Measurements from ENCODE around the gene AKAP8. TPM values are rescaled to one million over a fixed set of nuclear protein-coding genes. Genes with fewer than 3 reads are reported as not detected.

Gene AKAP8
- total and polyA plus RNA-seq, 2 experiments from 2014 or later: 18.6 to 22.9 TPM

DNA sequence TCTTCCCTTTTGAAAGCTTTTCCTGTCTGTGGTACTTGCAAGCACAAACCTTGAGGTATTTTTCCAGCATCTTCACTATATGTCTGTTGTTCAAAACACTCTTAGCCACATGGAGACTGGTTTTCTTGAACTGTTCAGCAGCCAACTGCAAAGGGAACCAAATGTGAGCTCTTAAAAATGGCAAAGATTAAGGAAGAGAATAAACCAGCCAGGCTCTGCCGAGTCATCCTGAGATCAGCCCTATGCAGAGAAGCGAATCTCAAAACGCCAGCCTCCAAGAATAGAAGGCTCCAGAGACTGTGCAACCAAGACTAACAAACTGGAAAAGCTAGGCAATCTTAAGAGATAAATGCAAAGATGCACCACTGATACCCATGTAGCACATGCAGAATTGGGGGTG, 20.7 kb downstream of the AKAP8 start:
- H3K9me3 ChIP-seq (ENCODE audit: low read depth): no peaks in the 10 kb centered on the region
- no peak for TF ChIP-seq EZH2phosphoT487 (IDR thresholded peaks at IDR 0.05; ENCODE audit: low read depth, severe bottlenecking, unreplicated experiment)
- no peak for TF ChIP-seq EZH2 (IDR thresholded peaks at IDR 0.05; ENCODE audit: borderline replicate concordance)
- TF ChIP-seq, protein P1, sequence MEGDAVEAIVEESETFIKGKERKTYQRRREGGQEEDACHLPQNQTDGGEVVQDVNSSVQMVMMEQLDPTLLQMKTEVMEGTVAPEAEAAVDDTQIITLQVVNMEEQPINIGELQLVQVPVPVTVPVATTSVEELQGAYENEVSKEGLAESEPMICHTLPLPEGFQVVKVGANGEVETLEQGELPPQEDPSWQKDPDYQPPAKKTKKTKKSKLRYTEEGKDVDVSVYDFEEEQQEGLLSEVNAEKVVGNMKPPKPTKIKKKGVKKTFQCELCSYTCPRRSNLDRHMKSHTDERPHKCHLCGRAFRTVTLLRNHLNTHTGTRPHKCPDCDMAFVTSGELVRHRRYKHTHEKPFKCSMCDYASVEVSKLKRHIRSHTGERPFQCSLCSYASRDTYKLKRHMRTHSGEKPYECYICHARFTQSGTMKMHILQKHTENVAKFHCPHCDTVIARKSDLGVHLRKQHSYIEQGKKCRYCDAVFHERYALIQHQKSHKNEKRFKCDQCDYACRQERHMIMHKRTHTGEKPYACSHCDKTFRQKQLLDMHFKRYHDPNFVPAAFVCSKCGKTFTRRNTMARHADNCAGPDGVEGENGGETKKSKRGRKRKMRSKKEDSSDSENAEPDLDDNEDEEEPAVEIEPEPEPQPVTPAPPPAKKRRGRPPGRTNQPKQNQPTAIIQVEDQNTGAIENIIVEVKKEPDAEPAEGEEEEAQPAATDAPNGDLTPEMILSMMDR (IDR thresholded peaks at IDR 0.05; ENCODE audit: poor library complexity): no peak
- DNase-seq (ENCODE audit: low spot score): no peak
- H3K4me3 ChIP-seq: no peak overlapping the region
- H2AFZ ChIP-seq: no peak overlapping the region
- no peaks in the 10 kb centered on the region for H3K79me2 ChIP-seq
- no peak overlapping the region for H3K27ac ChIP-seq
- H3K36me3 ChIP-seq (replicated peaks; ENCODE audit: insufficient read depth, low read depth): no peaks in the 10 kb centered on the region
- H3K4me1 ChIP-seq (ENCODE audit: insufficient read depth): no peaks in the 10 kb centered on the region
- no peaks in the 10 kb centered on the region for H3K9me2 ChIP-seq (replicated peaks; ENCODE audit: insufficient read depth)
- 100% methylated on average over 3 of the region's 3 CpGs for WGBS (ENCODE audit: low lambda C conversion rate, missing lambda C conversion rate)
- H3K27me3 ChIP-seq: no peaks in the 10 kb centered on the region
- H4K20me1 ChIP-seq (ENCODE audit: insufficient read depth, poor library complexity, severe bottlenecking): no peaks in the 10 kb centered on the region
- no peak overlapping the region for H3K4me2 ChIP-seq

DNA sequence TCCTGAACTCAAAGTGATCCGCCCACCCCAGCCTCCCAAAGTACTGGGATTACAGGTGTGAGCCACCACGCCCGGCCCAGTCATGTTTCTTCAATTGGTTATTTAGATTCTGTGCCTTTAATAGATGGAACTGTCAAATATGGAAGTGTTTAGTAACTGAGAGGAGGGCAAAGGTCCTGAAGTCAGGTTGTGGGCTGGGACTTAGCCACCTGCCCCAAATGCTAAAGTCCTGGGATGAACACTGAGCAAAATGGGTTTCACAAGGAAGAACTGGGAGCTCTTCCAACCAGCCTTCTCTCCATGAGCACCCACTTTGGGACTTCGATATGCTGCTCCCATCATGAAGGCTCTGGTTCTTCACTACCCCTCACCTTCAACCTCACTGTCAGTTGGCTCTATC, 21.7 kb downstream of the AKAP8 start:
- WGBS (ENCODE audit: low lambda C conversion rate, missing lambda C conversion rate): 96% methylated on average over 4 of the region's 4 CpGs
- DNase-seq (ENCODE audit: low spot score): no peak

DNA sequence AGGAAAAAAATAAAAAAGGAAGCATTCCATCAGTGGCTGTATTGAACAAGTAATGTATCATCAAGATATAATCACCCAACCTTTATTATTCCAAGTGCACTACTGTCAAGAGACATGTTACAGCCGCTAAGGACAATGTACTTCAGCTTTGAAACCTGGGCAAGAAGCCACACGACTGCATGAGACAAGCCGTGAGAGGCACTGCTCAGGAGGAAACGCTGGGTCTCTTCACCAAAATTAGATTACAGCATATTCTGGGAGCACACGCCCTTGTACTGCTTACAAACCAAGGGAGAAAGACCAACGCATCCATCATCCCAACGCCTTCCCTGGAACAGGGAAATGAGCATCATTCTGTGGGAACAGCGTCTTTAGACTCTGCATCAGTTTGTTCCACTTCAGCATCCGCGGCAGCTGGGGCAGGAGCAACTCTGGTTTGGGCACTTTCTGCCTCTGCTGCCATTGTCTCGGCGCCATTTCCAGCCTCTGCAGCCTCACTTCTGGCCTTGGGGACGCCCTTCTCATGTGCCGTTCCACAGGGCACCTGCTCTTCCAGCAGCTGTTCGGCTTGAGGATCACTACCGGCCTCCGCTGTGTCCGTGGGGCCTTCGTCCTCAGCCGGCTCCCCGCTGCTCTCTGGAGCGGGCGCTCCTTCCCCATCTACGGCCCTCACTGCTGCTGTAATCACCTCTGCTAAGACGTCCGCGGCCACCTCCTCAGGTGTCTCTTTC, 24.9 kb downstream of the AKAP8 start:
- no peaks in the 10 kb centered on the region for H3K36me3 ChIP-seq (replicated peaks; ENCODE audit: insufficient read depth, low read depth)
- TF ChIP-seq EZH2 (IDR thresholded peaks at IDR 0.05; ENCODE audit: borderline replicate concordance) (no peak), EZH2phosphoT487 (IDR thresholded peaks at IDR 0.05; ENCODE audit: low read depth, severe bottlenecking, unreplicated experiment) (no peak)
- TF ChIP-seq, protein P1 (IDR thresholded peaks at IDR 0.05; ENCODE audit: poor library complexity): no peak

More for the DNA sequence above, 21.7 kb downstream of the AKAP8 start:
- Histone ChIP-seq H3K79me2 (no peaks in the 10 kb centered on the region), H3K36me3 (replicated peaks; ENCODE audit: insufficient read depth, low read depth) (no peaks in the 10 kb centered on the region), H3K4me2 (no peak overlapping the region), H3K9me3 (ENCODE audit: low read depth) (no peaks in the 10 kb centered on the region), H2AFZ (no peak overlapping the region), H4K20me1 (ENCODE audit: insufficient read depth, poor library complexity, severe bottlenecking) (no peaks in the 10 kb centered on the region), H3K4me1 (ENCODE audit: insufficient read depth) (no peaks in the 10 kb centered on the region), H3K9me2 (replicated peaks; ENCODE audit: insufficient read depth) (no peaks in the 10 kb centered on the region), H3K27ac (no peak overlapping the region), H3K4me3 (no peak overlapping the region), H3K27me3 (no peaks in the 10 kb centered on the region)
- TF ChIP-seq EZH2phosphoT487 (IDR thresholded peaks at IDR 0.05; ENCODE audit: low read depth, severe bottlenecking, unreplicated experiment): no peak
- no peak for TF ChIP-seq EZH2 (IDR thresholded peaks at IDR 0.05; ENCODE audit: borderline replicate concordance)
- TF ChIP-seq, protein P1 (IDR thresholded peaks at IDR 0.05; ENCODE audit: poor library complexity): no peak

More for the DNA sequence above, 24.9 kb downstream of the AKAP8 start:
- DNase-seq (ENCODE audit: low spot score): no peak
- no peaks in the 10 kb centered on the region for H3K27me3 ChIP-seq
- H2AFZ ChIP-seq: no peak overlapping the region
- H4K20me1 ChIP-seq (ENCODE audit: insufficient read depth, poor library complexity, severe bottlenecking): no peaks in the 10 kb centered on the region
- H3K27ac ChIP-seq: no peak overlapping the region
- no peaks in the 10 kb centered on the region for H3K9me3 ChIP-seq (ENCODE audit: low read depth)
- H3K79me2 ChIP-seq: no peaks in the 10 kb centered on the region
- H3K4me1 ChIP-seq (ENCODE audit: insufficient read depth): no peaks in the 10 kb centered on the region
- H3K4me2 ChIP-seq: no peak overlapping the region
- H3K4me3 ChIP-seq: no peak overlapping the region
- H3K9me2 ChIP-seq (replicated peaks; ENCODE audit: insufficient read depth): no peaks in the 10 kb centered on the region
- 98% methylated on average over 27 of the region's 27 CpGs for WGBS (ENCODE audit: low lambda C conversion rate, missing lambda C conversion rate)
